HepG2 (cell line): Measurements from ENCODE around the gene MACROD2. TPM values are rescaled to one million over a fixed set of nuclear protein-coding genes. Genes with fewer than 3 reads are reported as not detected.
A peak's percentile ranks its signal among the peaks of the same experiment; 100 is the strongest.

ENCODE experiments used
- HIVEP1 ChIP-seq: sonication (generic); formaldehyde crosslinking; IDR thresholded peaks from 2 replicates; pipeline ENCODE4 v1.4.0; 2020; ENCODE audit warnings: mild to moderate bottlenecking, missing genetic modification reagents
- KDM2A ChIP-seq: sonication (generic); formaldehyde crosslinking; IDR thresholded peaks from 2 replicates; pipeline ENCODE4 v1.4.0; 2020; ENCODE audit warnings: low read depth, missing genetic modification reagents, borderline replicate concordance
- KDM5B ChIP-seq: sonication (generic); formaldehyde crosslinking; IDR thresholded peaks from 2 replicates; pipeline ENCODE4 v1.4.0; 2020; ENCODE audit warnings: missing genetic modification reagents, mild to moderate bottlenecking, borderline replicate concordance
- MED8 ChIP-seq: sonication (generic); formaldehyde crosslinking; IDR thresholded peaks from 2 replicates; pipeline ENCODE4 v1.8.1; 2023; ENCODE audit warnings: mild to moderate bottlenecking, missing genetic modification reagents; ENCODE audit not compliant: insufficient replicate concordance
- MTA3 ChIP-seq: sonication (generic); formaldehyde crosslinking; IDR thresholded peaks from 2 replicates; pipeline ENCODE4 v1.4.0; 2020; ENCODE audit warnings: missing genetic modification reagents
- NFAT5 ChIP-seq: sonication (generic); formaldehyde crosslinking; IDR thresholded peaks from 2 replicates; pipeline ENCODE4 v1.4.0; 2020; ENCODE audit warnings: missing genetic modification reagents
- RBM39 ChIP-seq: fragments of 200-400 bp; formaldehyde crosslinking; IDR thresholded peaks from one replicate; pipeline ENCODE4 v1.6.1; 2018; ENCODE audit warnings: antibody characterized with exemption, mild to moderate bottlenecking, low read depth, low read length; ENCODE audit not compliant: poor library complexity, severe bottlenecking
- ZKSCAN5 ChIP-seq: sonication (generic); formaldehyde crosslinking; IDR thresholded peaks from 2 replicates; pipeline ENCODE4 v1.5.1; 2020; ENCODE audit warnings: mild to moderate bottlenecking, missing genetic modification reagents
- ZNF646 ChIP-seq: sonication (generic); formaldehyde crosslinking; IDR thresholded peaks from 2 replicates; pipeline ENCODE4 v1.9.0; 2021; ENCODE audit warnings: mild to moderate bottlenecking, missing genetic modification reagents
- polyA plus RNA-seq, 8 experiments: library from polyadenylated mRNA; depleted of rRNA in 3 of 8; stranded (reverse) in 7 of 8; unstranded in 1 of 8; fragments of >200 nt; fragmentation: Illumina TruSeq in 4 of 8; extraction: Trizol in 4 of 8; gene quantifications; 2 replicates each; pipeline versions ENCODE4 v1.2.1 to v1.2.3, GENCODE V29; 2011 to 2016; ENCODE audit warnings: low read depth in 4 of 8, missing spikeins in 1 of 8, mixed read lengths in 1 of 8; ENCODE audit not compliant: insufficient read depth in 1 of 8
- total RNA-seq, 5 experiments: library from RNA; depleted of rRNA; stranded (reverse); fragments of >200 nt; fragmentation: Illumina TruSeq; extraction: Trizol; gene quantifications; 2 replicates each; pipeline ENCODE4 v1.2.3, GENCODE V29; 2016; ENCODE audit warnings: low read depth in 1 of 5
- TF ChIP-seq, protein P1 (sequence below): IDR thresholded peaks from 2 replicates; pipeline ENCODE4 v1.4.0; 2020; ENCODE audit warnings: mild to moderate bottlenecking, missing genetic modification reagents
- TF ChIP-seq, protein P2 (sequence below): sonication (generic); formaldehyde crosslinking; IDR thresholded peaks from 2 replicates; pipeline ENCODE4 v1.5.1; 2020; ENCODE audit warnings: missing genetic modification reagents, mild to moderate bottlenecking, borderline replicate concordance

The MACROD2 gene
- total and polyA plus RNA-seq, 2 of the 13 experiments (the other 11 are each of a cell fraction or from before 2014, with no cell fraction given), result 0.13 to 0.51 TPM

- TF ChIP-seq, protein P1, sequence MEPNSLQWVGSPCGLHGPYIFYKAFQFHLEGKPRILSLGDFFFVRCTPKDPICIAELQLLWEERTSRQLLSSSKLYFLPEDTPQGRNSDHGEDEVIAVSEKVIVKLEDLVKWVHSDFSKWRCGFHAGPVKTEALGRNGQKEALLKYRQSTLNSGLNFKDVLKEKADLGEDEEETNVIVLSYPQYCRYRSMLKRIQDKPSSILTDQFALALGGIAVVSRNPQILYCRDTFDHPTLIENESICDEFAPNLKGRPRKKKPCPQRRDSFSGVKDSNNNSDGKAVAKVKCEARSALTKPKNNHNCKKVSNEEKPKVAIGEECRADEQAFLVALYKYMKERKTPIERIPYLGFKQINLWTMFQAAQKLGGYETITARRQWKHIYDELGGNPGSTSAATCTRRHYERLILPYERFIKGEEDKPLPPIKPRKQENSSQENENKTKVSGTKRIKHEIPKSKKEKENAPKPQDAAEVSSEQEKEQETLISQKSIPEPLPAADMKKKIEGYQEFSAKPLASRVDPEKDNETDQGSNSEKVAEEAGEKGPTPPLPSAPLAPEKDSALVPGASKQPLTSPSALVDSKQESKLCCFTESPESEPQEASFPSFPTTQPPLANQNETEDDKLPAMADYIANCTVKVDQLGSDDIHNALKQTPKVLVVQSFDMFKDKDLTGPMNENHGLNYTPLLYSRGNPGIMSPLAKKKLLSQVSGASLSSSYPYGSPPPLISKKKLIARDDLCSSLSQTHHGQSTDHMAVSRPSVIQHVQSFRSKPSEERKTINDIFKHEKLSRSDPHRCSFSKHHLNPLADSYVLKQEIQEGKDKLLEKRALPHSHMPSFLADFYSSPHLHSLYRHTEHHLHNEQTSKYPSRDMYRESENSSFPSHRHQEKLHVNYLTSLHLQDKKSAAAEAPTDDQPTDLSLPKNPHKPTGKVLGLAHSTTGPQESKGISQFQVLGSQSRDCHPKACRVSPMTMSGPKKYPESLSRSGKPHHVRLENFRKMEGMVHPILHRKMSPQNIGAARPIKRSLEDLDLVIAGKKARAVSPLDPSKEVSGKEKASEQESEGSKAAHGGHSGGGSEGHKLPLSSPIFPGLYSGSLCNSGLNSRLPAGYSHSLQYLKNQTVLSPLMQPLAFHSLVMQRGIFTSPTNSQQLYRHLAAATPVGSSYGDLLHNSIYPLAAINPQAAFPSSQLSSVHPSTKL, result 0 out of 2 replicates have a peak, but pooled peaks have one; percentile 6
- TF ChIP-seq KDM2A (CRISPR knock-in tag) (peak; percentile 10; the same call in 1 of the 2 replicates), NFAT5 (CRISPR knock-in tag) (0 out of 2 replicates have a peak, but pooled peaks have one; percentile 48), MED8 (CRISPR knock-in tag) (no peak), RBM39 (no peak), ZKSCAN5 (CRISPR knock-in tag) (no peak), ZNF646 (CRISPR knock-in tag) (no peak), MTA3 (CRISPR knock-in tag) (no peak), HIVEP1 (no peak), KDM5B (CRISPR knock-in tag) (peak; percentile 58; the same call in 1 of the 2 replicates)
- TF ChIP-seq, protein P2, sequence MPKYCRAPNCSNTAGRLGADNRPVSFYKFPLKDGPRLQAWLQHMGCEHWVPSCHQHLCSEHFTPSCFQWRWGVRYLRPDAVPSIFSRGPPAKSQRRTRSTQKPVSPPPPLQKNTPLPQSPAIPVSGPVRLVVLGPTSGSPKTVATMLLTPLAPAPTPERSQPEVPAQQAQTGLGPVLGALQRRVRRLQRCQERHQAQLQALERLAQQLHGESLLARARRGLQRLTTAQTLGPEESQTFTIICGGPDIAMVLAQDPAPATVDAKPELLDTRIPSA (CRISPR knock-in tag), result no peak
Observed at GRCh38 chr20:13995841-13996240, 525 bp downstream of the MACROD2 start (continued).
